Mesenteric fat pad (tissue), 1 donor: ENCODE measurements around the gene PLCG1. TPM values are rescaled to one million over a fixed set of nuclear protein-coding genes. Genes with fewer than 3 reads are reported as not detected.

Experiments used
- DNase-seq: peaks from one replicate; pipeline ENCODE4 v3.0.0-alpha.2; 2020; ENCODE audit warnings: low spot score
- microRNA-seq: library from miRNA; unstranded; fragments of <30 nt; microRNA quantifications from one replicate; pipeline ENCODE4 v1.2.0, GENCODE V29; 2020; ENCODE audit warnings: borderline number of aligned reads
- total RNA-seq: library from RNA; stranded (reverse); fragmentation: NEBNext Ultra II Directional; extraction: Animal tissue kit (Norgen Biotek cat#: 25700); gene quantifications from one replicate; pipeline ENCODE4 v1.2.1, GENCODE V29; 2021
- donor health status: DM: yes; HTN: yes; CAD: no.

PLCG1 gene
- total RNA-seq, 1 donor from 2014 or later: 76.1 TPM

GRCh38 chr20:41204304-41205265 lies 67.2 kb downstream of the PLCG1 start:
- DNase-seq: no peak

GRCh38 chr20:41205313-41205712 lies 68.0 kb downstream of the PLCG1 start:
- DNase-seq: no peak

DNA sequence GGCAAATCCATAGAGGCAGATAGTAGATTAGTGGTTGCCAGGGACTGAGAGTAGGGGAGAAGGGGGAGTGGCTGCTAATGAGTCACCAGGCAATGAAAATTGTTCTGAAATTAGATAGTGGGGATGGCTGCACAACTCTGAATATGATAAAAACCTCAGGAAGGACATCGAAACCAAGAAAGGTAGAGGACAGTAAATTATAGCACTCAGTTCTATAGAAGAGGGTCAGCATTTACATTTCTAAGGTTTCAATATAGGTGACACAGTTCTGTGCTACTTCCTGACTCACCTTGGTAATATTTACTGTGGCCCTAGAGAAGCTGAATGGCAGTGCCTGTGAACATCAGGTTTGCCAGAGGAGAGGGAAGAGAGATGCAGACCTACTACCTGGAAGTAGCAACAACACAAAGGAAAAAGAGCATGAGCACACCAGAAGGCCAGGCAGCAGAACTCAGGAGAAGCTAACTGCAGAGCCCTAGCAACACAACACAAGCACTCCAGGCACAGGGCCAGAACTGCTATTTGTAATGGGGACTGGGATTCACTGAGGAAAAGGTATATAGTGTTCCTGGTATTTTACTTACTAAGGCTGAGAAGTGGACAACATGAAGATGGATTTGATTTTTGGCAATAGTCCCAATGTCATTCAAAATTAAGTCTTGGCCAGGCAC lies 75.9 kb downstream of the PLCG1 start:
- no peak for DNase-seq

DNA sequence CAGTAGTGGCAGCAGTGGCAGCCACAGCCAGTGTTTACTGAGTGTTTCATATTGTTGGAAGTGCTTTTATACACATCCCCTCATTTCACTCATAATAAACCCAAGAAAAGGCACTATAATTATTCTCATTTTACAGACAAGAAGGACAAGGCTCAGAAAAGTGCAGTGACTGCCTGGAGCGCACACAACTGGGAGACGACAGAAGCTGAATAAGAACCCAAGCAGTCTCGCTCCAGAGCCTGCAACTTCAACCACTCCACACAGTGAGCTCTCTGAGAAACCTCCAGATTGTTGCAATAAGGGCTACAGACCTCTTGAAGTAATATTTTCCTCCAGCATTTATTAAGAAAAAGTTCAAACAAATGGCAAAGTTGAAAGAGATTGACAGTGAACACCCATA lies 76.9 kb downstream of the PLCG1 start:
- DNase-seq: no peak

DNA sequence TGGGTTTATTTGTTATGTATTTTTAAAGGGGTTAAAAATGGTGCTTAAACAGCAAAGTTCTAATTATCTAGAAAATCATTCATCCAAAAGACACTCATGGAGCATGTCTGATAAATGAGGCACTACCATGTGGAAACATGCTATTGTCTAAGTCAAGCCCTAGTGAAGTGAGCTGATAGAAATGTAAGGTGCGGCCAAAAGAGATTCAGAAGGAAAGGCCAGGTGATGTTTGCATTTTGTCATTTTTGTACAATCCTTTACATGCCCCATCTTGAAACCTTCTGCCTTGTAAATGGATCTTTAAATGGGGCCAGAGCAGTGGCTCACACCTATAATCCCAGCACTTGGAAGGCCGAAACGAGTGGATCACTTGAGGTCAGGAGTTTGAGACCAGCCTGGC lies 77.3 kb downstream of the PLCG1 start:
- DNase-seq: no peak

DNA sequence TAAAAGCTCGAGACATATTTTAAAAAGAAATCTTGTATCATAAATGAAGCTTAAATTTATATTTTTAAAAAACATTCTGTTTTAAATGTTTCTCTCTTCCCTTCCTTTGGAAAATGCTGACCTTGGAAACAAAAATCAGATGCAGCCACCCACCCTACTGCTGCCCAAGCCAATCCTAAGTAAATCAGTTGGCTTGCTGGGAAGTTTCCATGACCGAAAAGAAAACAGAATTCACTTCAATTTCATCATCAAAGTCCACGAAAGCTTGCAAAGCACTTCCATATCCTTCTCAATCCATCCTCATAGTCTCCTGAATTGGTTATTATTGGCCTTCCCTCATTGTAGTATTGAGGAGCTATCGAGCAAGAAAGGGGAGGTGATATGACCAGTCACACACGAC lies 80.1 kb downstream of the PLCG1 start:
- DNase-seq: no peak

GRCh38 chr20:41218466-41218865 lies 81.1 kb downstream of the PLCG1 start:
- no peak for DNase-seq

DNA sequence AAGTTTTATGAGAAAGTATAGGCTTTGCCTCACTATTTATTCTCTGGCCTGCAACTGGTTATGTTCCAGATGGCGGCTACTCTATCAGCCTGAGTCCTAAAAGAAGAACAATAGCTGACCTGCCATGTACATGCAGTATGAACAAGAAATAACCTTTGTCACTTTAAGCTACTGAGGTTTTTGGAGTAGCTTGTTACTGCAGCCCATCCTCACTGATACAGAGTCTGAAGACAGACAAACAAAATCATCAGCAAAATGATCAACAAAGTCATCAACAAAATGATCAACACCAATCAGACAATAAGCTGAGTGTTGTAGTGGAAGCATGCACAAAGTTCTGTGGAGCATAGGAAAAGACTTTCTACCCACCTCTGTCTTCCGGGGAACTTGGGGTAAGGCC lies 82.5 kb downstream of the PLCG1 start:
- DNase-seq: no peak

- no peak for DNase-seq
These were observed 84.4 kb downstream of the PLCG1 start for GRCh38 chr20:41221614-41222218.

DNA sequence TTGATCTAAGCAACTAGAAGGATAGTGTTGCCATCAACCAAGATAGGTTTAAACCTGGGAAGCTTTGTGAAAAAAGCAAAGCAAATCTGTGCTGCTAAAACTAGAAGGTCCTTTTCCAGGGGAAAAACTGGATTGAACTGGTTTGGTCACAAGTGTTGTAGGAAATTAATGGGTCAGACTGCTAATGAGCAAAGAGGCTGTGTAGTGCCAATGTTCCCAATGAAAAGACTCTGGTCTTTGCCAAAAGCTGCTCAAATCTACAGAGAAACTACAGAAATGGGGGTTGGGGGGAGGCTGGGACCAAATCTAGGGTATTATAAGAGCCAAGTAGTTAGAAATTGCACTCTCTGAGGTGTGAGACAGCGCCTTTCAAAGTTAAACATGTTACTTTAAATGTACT lies 85.0 kb downstream of the PLCG1 start:
- DNase-seq: no peak

DNA sequence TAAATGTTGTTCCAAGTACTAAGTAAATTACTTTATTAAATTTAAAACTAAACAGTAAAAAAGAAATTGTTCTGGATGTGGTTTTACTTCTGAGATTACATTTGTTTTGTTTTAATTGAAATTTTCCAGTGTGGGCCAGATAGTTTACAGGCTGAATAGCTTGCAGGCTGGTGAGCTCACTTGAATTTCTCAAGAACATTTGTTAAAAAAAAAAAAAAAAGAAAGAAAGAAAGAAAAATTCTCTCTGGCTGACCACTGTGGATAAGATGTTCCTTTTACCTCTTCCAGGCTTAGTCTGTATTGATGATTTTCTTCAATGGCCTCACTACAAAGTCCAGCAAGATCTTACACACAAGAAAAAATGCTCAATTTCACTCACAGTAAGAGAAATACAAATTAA lies 85.4 kb downstream of the PLCG1 start:
- DNase-seq: no peak

GRCh38 chr20:41223112-41223511 lies 85.8 kb downstream of the PLCG1 start:
- no peak for DNase-seq

GRCh38 chr20:41224281-41224680 lies 86.9 kb downstream of the PLCG1 start:
- DNase-seq: no peak

GRCh38 chr20:41225091-41225490 lies 87.7 kb downstream of the PLCG1 start:
- DNase-seq: no peak

GRCh38 chr20:41226426-41226825 lies 89.1 kb downstream of the PLCG1 start:
- no peak for DNase-seq

Small RNA genes lying within 50 kb of the gene (microRNA-seq; reads per million reads assigned to microRNA genes)
- not detected for gene MIR6871

Other genes with a start within 250 kb of the PLCG1 start
- 42.4 TPM for gene TOP1, start 108.7 kb upstream of the PLCG1 start, total RNA-seq
- gene ZHX3, start 180.2 kb downstream of the PLCG1 start, total RNA-seq: 62.5 TPM
- gene LPIN3, start 203.3 kb downstream of the PLCG1 start, total RNA-seq: 49.8 TPM
- gene EMILIN3, start 229.3 kb downstream of the PLCG1 start, total RNA-seq: not detected